CD4-positive, alpha-beta T cell treated with Interleukin-6 at 100 ng/mL for 8 hours (primary cell): ENCODE data around the gene MYBBP1A.

Source experiments
- DNase-seq: peaks from one replicate; pipeline ENCODE4 v3.0.0-alpha.2; 2020; ENCODE audit warnings: mixed read lengths, low spot score

The MYBBP1A gene

GRCh38 chr17:4536742-4537411, 18.3 kb downstream of the MYBBP1A start:
- no peak for DNase-seq

GRCh38 chr17:4536259-4536741, 18.9 kb downstream of the MYBBP1A start:
- DNase-seq, result no peak

- DNase-seq, result no peak
These were observed 19.4 kb downstream of the MYBBP1A start for GRCh38 chr17:4535667-4536258.

GRCh38 chr17:4534928-4535666, 20.1 kb downstream of the MYBBP1A start:
- no peak for DNase-seq

- DNase-seq, result no peak
These were observed 20.7 kb downstream of the MYBBP1A start for GRCh38 chr17:4534515-4534914.

GRCh38 chr17:4533523-4534504, 21.4 kb downstream of the MYBBP1A start:
- DNase-seq, result no peak

GRCh38 chr17:4532860-4533522, 22.2 kb downstream of the MYBBP1A start:
- no peak for DNase-seq

GRCh38 chr17:4531988-4532736, 23.0 kb downstream of the MYBBP1A start:
- no peak for DNase-seq

GRCh38 chr17:4530799-4531730, 24.1 kb downstream of the MYBBP1A start:
- no peak for DNase-seq

GRCh38 chr17:4529533-4530152, 25.5 kb downstream of the MYBBP1A start:
- no peak for DNase-seq

- no peak for DNase-seq
These were observed 27.5 kb downstream of the MYBBP1A start for GRCh38 chr17:4527566-4528125.

GRCh38 chr17:4527134-4527533, 28.1 kb downstream of the MYBBP1A start:
- DNase-seq, result no peak

- no peak for DNase-seq
These were observed 29.3 kb downstream of the MYBBP1A start for GRCh38 chr17:4525691-4526397.

GRCh38 chr17:4523946-4524345, 31.2 kb downstream of the MYBBP1A start:
- no peak for DNase-seq

GRCh38 chr17:4522661-4523060, 32.5 kb downstream of the MYBBP1A start:
- no peak for DNase-seq

GRCh38 chr17:4520894-4521600, 34.1 kb downstream of the MYBBP1A start:
- no peak for DNase-seq
